ENCODE data around the gene MLIP.

MLIP gene

DNA sequence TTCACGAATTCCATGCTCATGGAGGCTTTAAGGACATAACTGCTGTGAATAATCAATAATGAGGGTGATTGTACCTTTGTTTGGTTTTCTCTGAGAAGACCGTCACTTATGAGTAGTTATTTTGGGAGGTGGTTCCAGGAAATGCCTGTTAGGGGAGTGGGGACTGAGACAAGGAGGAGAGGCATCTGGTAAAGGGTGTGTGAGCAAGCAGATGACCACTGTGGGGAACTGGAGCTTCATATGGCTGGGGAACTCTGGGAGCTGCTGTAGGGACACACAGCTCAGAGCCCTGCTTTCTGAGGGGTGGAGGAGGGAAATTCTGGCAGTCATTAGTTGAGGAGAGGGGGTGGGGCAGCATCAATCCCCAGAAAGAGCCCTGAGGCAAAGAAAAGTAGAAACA is 125.7 kb downstream of the MLIP start:
- no peaks in the 10 kb centered on the region for H3K4me1 ChIP-seq (ENCODE audit: insufficient read depth, low read length, severe bottlenecking)
- H3K27me3 ChIP-seq (ENCODE audit: insufficient read depth, low read length): no peaks in the 10 kb centered on the region
- H3K79me2 ChIP-seq (ENCODE audit: insufficient read depth, low read length): no peaks in the 10 kb centered on the region
- no peak overlapping the region for H2AFZ ChIP-seq (ENCODE audit: low read length)
- no peak overlapping the region for H3K4me3 ChIP-seq (ENCODE audit: low read depth, low read length, poor library complexity, severe bottlenecking)
- no peaks in the 10 kb centered on the region for H3K9me2 ChIP-seq (ENCODE audit: low read depth, low read length)
- H3K9me3 ChIP-seq (ENCODE audit: low read length): no peaks in the 10 kb centered on the region
- no peaks in the 10 kb centered on the region for H3F3A ChIP-seq (ENCODE audit: insufficient read depth, low read length)
- H4K20me1 ChIP-seq (ENCODE audit: insufficient read depth, low read length): no peaks in the 10 kb centered on the region
- no peak overlapping the region for H3K27ac ChIP-seq (ENCODE audit: low read depth, low read length, poor library complexity, severe bottlenecking)
- H3K9ac ChIP-seq (ENCODE audit: low read length): no peak overlapping the region
- no peaks in the 10 kb centered on the region for H3K36me3 ChIP-seq (ENCODE audit: insufficient read depth, low read length)
- TF ChIP-seq, protein P1, sequence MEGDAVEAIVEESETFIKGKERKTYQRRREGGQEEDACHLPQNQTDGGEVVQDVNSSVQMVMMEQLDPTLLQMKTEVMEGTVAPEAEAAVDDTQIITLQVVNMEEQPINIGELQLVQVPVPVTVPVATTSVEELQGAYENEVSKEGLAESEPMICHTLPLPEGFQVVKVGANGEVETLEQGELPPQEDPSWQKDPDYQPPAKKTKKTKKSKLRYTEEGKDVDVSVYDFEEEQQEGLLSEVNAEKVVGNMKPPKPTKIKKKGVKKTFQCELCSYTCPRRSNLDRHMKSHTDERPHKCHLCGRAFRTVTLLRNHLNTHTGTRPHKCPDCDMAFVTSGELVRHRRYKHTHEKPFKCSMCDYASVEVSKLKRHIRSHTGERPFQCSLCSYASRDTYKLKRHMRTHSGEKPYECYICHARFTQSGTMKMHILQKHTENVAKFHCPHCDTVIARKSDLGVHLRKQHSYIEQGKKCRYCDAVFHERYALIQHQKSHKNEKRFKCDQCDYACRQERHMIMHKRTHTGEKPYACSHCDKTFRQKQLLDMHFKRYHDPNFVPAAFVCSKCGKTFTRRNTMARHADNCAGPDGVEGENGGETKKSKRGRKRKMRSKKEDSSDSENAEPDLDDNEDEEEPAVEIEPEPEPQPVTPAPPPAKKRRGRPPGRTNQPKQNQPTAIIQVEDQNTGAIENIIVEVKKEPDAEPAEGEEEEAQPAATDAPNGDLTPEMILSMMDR (IDR thresholded peaks at IDR 0.05; ENCODE audit: low read length): no peak
- TF ChIP-seq EZH2 (IDR thresholded peaks at IDR 0.05; ENCODE audit: borderline replicate concordance, low read length): no peak
- no peak overlapping the region for H3K4me2 ChIP-seq (ENCODE audit: low read length)

DNA sequence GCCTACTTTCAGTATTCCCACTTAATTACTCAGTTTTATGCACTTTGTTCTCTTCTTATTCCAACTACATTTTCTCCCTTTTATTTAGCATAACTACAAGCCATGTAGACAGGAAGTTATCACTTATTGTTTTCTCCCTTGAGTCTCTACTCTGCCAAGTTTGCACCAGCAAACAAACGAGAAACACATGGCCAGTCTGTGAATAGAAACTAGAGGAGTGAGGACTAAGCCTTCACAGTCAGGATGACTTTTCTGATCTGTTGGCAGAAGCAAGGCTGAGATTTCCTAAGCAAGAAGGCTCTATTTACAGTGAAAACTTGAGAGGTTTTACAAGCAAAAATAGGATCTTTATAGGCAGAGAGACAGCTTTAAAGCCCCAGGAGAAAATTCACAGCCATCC is 127.2 kb downstream of the MLIP start:
- no peak overlapping the region for H3K4me2 ChIP-seq (ENCODE audit: low read length)
- no peaks in the 10 kb centered on the region for H3F3A ChIP-seq (ENCODE audit: insufficient read depth, low read length)
- H3K9me3 ChIP-seq (ENCODE audit: low read length): no peaks in the 10 kb centered on the region
- H2AFZ ChIP-seq (ENCODE audit: low read length): no peak overlapping the region
- H3K27me3 ChIP-seq (ENCODE audit: insufficient read depth, low read length): no peaks in the 10 kb centered on the region
- no peaks in the 10 kb centered on the region for H3K4me1 ChIP-seq (ENCODE audit: insufficient read depth, low read length, severe bottlenecking)
- no peaks in the 10 kb centered on the region for H4K20me1 ChIP-seq (ENCODE audit: insufficient read depth, low read length)
- no peaks in the 10 kb centered on the region for H3K79me2 ChIP-seq (ENCODE audit: insufficient read depth, low read length)
- no peak overlapping the region for H3K27ac ChIP-seq (ENCODE audit: low read depth, low read length, poor library complexity, severe bottlenecking)
- no peaks in the 10 kb centered on the region for H3K9me2 ChIP-seq (ENCODE audit: low read depth, low read length)
- H3K4me3 ChIP-seq (ENCODE audit: low read depth, low read length, poor library complexity, severe bottlenecking): no peak overlapping the region
- no peaks in the 10 kb centered on the region for H3K36me3 ChIP-seq (ENCODE audit: insufficient read depth, low read length)
- TF ChIP-seq EZH2 (IDR thresholded peaks at IDR 0.05; ENCODE audit: borderline replicate concordance, low read length): no peak
- TF ChIP-seq, protein P1 (IDR thresholded peaks at IDR 0.05; ENCODE audit: low read length): no peak
- no peak overlapping the region for H3K9ac ChIP-seq (ENCODE audit: low read length)

DNA sequence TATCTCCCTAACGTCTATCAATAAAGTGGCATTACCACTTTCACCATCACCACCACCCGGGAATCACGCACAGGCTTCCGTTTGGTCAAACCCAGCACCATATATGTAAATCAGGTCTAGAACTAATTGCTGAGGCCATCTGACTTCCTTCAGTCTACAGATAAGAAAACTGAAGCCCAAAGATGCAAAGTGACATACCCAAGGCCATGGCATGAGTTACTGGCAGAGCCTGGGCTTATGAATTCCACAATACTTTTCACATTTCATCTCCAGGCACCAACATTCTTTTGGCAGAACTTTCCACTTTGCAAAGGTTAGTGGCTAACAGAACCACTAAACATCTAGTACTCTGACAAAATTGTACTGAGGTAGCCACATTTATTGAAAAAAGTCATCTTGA is 132.5 kb downstream of the MLIP start:
- H3K4me2 ChIP-seq (ENCODE audit: low read length): no peak overlapping the region
- H4K20me1 ChIP-seq (ENCODE audit: insufficient read depth, low read length): no peaks in the 10 kb centered on the region
- no peaks in the 10 kb centered on the region for H3K27me3 ChIP-seq (ENCODE audit: insufficient read depth, low read length)
- no peak overlapping the region for H3K9ac ChIP-seq (ENCODE audit: low read length)
- no peaks in the 10 kb centered on the region for H3K79me2 ChIP-seq (ENCODE audit: insufficient read depth, low read length)
- no peaks in the 10 kb centered on the region for H3K9me3 ChIP-seq (ENCODE audit: low read length)
- H3K4me3 ChIP-seq (ENCODE audit: low read depth, low read length, poor library complexity, severe bottlenecking): no peak overlapping the region
- no peaks in the 10 kb centered on the region for H3K9me2 ChIP-seq (ENCODE audit: low read depth, low read length)
- no peak for TF ChIP-seq EZH2 (IDR thresholded peaks at IDR 0.05; ENCODE audit: borderline replicate concordance, low read length)
- TF ChIP-seq, protein P1 (IDR thresholded peaks at IDR 0.05; ENCODE audit: low read length): no peak
- H3K27ac ChIP-seq (ENCODE audit: low read depth, low read length, poor library complexity, severe bottlenecking): no peak overlapping the region
- no peaks in the 10 kb centered on the region for H3K36me3 ChIP-seq (ENCODE audit: insufficient read depth, low read length)
- no peak overlapping the region for H2AFZ ChIP-seq (ENCODE audit: low read length)
- H3F3A ChIP-seq (ENCODE audit: insufficient read depth, low read length): no peaks in the 10 kb centered on the region
- no peaks in the 10 kb centered on the region for H3K4me1 ChIP-seq (ENCODE audit: insufficient read depth, low read length, severe bottlenecking)
